HepG2 (cell line): ENCODE results near the gene LITAFD. TPM values are rescaled to one million over a fixed set of nuclear protein-coding genes. Genes with fewer than 3 reads are reported as not detected.

Source experiments
- ATM ChIP-seq: fragments of 450-650 bp; IDR thresholded peaks from 2 replicates; pipeline ENCODE4 v1.7.1; 2017; ENCODE audit warnings: mild to moderate bottlenecking, borderline replicate concordance
- DNMT1 ChIP-seq: sonication (generic); formaldehyde crosslinking; IDR thresholded peaks from 2 replicates; pipeline ENCODE4 v1.5.1; 2020; ENCODE audit warnings: mild to moderate bottlenecking, missing genetic modification reagents
- NFATC3 ChIP-seq: sonication (generic); formaldehyde crosslinking; IDR thresholded peaks from 2 replicates; pipeline ENCODE4 v1.5.1; 2020; ENCODE audit warnings: mild to moderate bottlenecking, missing genetic modification reagents
- RBM22 ChIP-seq: fragments of 200-400 bp; formaldehyde crosslinking; optimal IDR thresholded peaks from 2 replicates; pipeline ENCODE3; 2017; ENCODE audit warnings: mild to moderate bottlenecking, low read length, moderate library complexity
- SRY ChIP-seq: sonication (generic); formaldehyde crosslinking; IDR thresholded peaks from 2 replicates; pipeline ENCODE4 v1.8.0; 2022; ENCODE audit warnings: mild to moderate bottlenecking, missing genetic modification reagents
- ZNF138 ChIP-seq: sonication (generic); formaldehyde crosslinking; IDR thresholded peaks from 2 replicates; pipeline ENCODE4 v1.5.0; 2020; ENCODE audit warnings: mild to moderate bottlenecking, low read depth, missing genetic modification reagents
- ZNF274 ChIP-seq: sonication (generic); formaldehyde crosslinking; IDR thresholded peaks from 2 replicates; pipeline ENCODE4 v1.5.1; 2020; ENCODE audit warnings: mild to moderate bottlenecking, missing genetic modification reagents
- ZNF496 ChIP-seq: sonication (generic); formaldehyde crosslinking; IDR thresholded peaks from 2 replicates; pipeline ENCODE4 v1.8.1; 2023; ENCODE audit warnings: mild to moderate bottlenecking, moderate library complexity, missing genetic modification reagents; ENCODE audit not compliant: insufficient replicate concordance
- ZNF589 ChIP-seq: sonication (generic); formaldehyde crosslinking; conservative IDR thresholded peaks from 2 replicates; pipeline ENCODE4 v1.8.0; 2022; ENCODE audit warnings: mild to moderate bottlenecking, moderate library complexity, missing genetic modification reagents
- ZSCAN30 ChIP-seq: sonication (generic); formaldehyde crosslinking; IDR thresholded peaks from 2 replicates; pipeline ENCODE4 v1.5.0; 2020; ENCODE audit warnings: mild to moderate bottlenecking, missing genetic modification reagents
- polyA plus RNA-seq, 8 experiments: library from polyadenylated mRNA; depleted of rRNA in 3 of 8; stranded (reverse) in 7 of 8; unstranded in 1 of 8; fragments of >200 nt; fragmentation: Illumina TruSeq in 4 of 8; extraction: Trizol in 4 of 8; gene quantifications; 2 replicates each; pipeline versions ENCODE4 v1.2.1 to v1.2.3, GENCODE V29; 2011 to 2016; ENCODE audit warnings: low read depth in 4 of 8, missing spikeins in 1 of 8, mixed read lengths in 1 of 8; ENCODE audit not compliant: insufficient read depth in 1 of 8
- total RNA-seq, 5 experiments: library from RNA; depleted of rRNA; stranded (reverse); fragments of >200 nt; fragmentation: Illumina TruSeq; extraction: Trizol; gene quantifications; 2 replicates each; pipeline ENCODE4 v1.2.3, GENCODE V29; 2016; ENCODE audit warnings: low read depth in 1 of 5
- TF ChIP-seq, protein P1 (sequence below): sonication (generic); formaldehyde crosslinking; conservative IDR thresholded peaks from 2 replicates; pipeline ENCODE4 v1.8.0; 2022; ENCODE audit warnings: missing genetic modification reagents
- TF ChIP-seq, protein P2 (sequence below): sonication (generic); formaldehyde crosslinking; IDR thresholded peaks from 2 replicates; pipeline ENCODE4 v1.8.0; 2022; ENCODE audit warnings: mild to moderate bottlenecking, missing genetic modification reagents
- TF ChIP-seq, protein P3 (sequence below): conservative IDR thresholded peaks from 2 replicates; pipeline ENCODE4 v1.6.1; 2018; ENCODE audit warnings: missing genetic modification reagents
- TF ChIP-seq, protein P4 (sequence below): sonication (generic); formaldehyde crosslinking; IDR thresholded peaks from 2 replicates; pipeline ENCODE4 v1.4.0; 2020; ENCODE audit warnings: mild to moderate bottlenecking, missing genetic modification reagents
- TF ChIP-seq, protein P5 (sequence below): sonication (generic); formaldehyde crosslinking; IDR thresholded peaks from 2 replicates; pipeline ENCODE4 v1.5.1; 2020; ENCODE audit warnings: mild to moderate bottlenecking, missing genetic modification reagents, borderline replicate concordance

Gene LITAFD
- total and polyA plus RNA-seq, 2 of the 13 experiments (the other 11 are each of a cell fraction or from before 2014, with no cell fraction given): not detected

DNA sequence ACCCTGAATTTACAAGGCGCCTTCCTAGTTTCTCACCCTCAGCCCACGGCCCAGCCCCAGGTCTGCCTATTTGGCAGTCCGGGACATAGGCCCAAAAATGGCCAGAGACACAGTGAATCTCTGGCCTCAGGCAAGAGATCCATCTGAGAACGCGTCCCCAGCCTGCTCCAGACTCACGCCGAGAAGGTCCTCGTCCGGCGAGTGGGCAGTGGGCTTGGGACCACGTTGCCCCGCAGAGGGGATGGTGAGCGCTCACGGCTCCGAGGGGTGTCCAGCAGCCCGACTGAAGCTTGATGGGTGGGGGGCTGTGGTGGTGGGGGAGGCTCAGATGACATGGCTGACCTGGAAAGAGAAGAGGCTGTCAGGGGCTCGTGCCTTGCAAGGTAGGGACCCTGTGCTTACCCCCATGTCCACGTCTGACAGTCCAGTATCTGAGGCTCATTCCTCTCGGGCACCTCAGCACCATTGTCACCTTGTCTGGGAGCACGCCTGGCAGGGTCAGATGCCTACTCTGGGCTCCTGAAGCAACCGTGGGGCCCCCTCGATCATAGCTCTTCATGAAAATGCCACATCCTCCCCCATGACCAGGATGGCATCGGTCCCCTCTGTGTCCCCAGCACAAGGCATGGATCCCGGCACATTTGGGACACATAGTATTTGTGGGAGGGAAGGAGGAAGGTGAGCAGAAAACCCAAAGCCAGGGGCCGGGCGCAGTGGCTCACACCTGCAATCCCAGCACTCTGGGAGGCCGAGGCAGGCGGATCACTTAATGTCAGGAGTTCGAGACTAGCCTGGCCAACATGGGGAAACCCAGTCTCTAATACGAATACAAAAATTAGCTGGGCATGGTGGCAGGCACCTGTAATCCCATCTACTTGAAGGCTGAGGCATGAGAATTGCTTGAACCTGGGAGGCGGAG is 22.9 kb upstream of the LITAFD start (continued):
- TF ChIP-seq ATM: no peak
- TF ChIP-seq, protein P1, sequence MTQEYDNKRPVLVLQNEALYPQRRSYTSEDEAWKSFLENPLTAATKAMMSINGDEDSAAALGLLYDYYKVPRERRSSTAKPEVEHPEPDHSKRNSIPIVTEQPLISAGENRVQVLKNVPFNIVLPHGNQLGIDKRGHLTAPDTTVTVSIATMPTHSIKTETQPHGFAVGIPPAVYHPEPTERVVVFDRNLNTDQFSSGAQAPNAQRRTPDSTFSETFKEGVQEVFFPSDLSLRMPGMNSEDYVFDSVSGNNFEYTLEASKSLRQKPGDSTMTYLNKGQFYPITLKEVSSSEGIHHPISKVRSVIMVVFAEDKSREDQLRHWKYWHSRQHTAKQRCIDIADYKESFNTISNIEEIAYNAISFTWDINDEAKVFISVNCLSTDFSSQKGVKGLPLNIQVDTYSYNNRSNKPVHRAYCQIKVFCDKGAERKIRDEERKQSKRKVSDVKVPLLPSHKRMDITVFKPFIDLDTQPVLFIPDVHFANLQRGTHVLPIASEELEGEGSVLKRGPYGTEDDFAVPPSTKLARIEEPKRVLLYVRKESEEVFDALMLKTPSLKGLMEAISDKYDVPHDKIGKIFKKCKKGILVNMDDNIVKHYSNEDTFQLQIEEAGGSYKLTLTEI: no peak
- no peak for TF ChIP-seq ZNF496 (CRISPR knock-in tag)
- TF ChIP-seq, protein P2, sequence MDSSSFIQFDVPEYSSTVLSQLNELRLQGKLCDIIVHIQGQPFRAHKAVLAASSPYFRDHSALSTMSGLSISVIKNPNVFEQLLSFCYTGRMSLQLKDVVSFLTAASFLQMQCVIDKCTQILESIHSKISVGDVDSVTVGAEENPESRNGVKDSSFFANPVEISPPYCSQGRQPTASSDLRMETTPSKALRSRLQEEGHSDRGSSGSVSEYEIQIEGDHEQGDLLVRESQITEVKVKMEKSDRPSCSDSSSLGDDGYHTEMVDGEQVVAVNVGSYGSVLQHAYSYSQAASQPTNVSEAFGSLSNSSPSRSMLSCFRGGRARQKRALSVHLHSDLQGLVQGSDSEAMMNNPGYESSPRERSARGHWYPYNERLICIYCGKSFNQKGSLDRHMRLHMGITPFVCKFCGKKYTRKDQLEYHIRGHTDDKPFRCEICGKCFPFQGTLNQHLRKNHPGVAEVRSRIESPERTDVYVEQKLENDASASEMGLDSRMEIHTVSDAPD (CRISPR knock-in tag): no peak
- TF ChIP-seq NFATC3 (CRISPR knock-in tag): no peak
- 0 out of 2 replicates have a peak, but pooled peaks have one; percentile 68 for TF ChIP-seq DNMT1 (CRISPR knock-in tag)
- TF ChIP-seq, protein P3, sequence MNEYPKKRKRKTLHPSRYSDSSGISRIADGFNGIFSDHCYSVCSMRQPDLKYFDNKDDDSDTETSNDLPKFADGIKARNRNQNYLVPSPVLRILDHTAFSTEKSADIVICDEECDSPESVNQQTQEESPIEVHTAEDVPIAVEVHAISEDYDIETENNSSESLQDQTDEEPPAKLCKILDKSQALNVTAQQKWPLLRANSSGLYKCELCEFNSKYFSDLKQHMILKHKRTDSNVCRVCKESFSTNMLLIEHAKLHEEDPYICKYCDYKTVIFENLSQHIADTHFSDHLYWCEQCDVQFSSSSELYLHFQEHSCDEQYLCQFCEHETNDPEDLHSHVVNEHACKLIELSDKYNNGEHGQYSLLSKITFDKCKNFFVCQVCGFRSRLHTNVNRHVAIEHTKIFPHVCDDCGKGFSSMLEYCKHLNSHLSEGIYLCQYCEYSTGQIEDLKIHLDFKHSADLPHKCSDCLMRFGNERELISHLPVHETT (CRISPR knock-in tag): no peak
- no peak; the same call in 1 of the 2 replicates for TF ChIP-seq SRY (CRISPR knock-in tag)
- TF ChIP-seq ZNF589 (CRISPR knock-in tag): no peak
- peak; percentile 79 for TF ChIP-seq RBM22
- 0 out of 2 replicates have a peak, but pooled peaks have one; percentile 54 for TF ChIP-seq ZNF274 (CRISPR knock-in tag)
- no peak for TF ChIP-seq ZSCAN30
- TF ChIP-seq, protein P4, sequence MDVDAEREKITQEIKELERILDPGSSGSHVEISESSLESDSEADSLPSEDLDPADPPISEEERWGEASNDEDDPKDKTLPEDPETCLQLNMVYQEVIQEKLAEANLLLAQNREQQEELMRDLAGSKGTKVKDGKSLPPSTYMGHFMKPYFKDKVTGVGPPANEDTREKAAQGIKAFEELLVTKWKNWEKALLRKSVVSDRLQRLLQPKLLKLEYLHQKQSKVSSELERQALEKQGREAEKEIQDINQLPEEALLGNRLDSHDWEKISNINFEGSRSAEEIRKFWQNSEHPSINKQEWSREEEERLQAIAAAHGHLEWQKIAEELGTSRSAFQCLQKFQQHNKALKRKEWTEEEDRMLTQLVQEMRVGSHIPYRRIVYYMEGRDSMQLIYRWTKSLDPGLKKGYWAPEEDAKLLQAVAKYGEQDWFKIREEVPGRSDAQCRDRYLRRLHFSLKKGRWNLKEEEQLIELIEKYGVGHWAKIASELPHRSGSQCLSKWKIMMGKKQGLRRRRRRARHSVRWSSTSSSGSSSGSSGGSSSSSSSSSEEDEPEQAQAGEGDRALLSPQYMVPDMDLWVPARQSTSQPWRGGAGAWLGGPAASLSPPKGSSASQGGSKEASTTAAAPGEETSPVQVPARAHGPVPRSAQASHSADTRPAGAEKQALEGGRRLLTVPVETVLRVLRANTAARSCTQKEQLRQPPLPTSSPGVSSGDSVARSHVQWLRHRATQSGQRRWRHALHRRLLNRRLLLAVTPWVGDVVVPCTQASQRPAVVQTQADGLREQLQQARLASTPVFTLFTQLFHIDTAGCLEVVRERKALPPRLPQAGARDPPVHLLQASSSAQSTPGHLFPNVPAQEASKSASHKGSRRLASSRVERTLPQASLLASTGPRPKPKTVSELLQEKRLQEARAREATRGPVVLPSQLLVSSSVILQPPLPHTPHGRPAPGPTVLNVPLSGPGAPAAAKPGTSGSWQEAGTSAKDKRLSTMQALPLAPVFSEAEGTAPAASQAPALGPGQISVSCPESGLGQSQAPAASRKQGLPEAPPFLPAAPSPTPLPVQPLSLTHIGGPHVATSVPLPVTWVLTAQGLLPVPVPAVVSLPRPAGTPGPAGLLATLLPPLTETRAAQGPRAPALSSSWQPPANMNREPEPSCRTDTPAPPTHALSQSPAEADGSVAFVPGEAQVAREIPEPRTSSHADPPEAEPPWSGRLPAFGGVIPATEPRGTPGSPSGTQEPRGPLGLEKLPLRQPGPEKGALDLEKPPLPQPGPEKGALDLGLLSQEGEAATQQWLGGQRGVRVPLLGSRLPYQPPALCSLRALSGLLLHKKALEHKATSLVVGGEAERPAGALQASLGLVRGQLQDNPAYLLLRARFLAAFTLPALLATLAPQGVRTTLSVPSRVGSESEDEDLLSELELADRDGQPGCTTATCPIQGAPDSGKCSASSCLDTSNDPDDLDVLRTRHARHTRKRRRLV (CRISPR knock-in tag): no peak
- TF ChIP-seq, protein P5, sequence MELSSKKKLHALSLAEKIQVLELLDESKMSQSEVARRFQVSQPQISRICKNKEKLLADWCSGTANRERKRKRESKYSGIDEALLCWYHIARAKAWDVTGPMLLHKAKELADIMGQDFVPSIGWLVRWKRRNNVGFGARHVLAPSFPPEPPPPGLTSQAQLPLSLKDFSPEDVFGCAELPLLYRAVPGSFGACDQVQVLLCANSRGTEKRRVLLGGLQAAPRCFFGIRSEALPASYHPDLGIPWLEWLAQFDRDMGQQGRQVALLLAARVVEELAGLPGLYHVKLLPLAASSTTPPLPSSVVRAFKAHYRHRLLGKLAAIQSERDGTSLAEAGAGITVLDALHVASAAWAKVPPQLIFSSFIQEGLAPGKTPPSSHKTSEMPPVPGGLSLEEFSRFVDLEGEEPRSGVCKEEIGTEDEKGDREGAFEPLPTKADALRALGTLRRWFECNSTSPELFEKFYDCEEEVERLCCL (CRISPR knock-in tag): no peak; the same call in 1 of the 2 replicates
- no peak for TF ChIP-seq ZNF138
